Embryonic facial prominence (tissue), 1 donor: ENCODE measurements around the gene PCDHA11.
"Not testable (repeated sequence)": the region's sequence is repeated elsewhere in the genome, so short reads cannot be mapped to it uniquely, and the experiment has no call there.

Source experiments
- DNase-seq: peaks from one replicate; pipeline ENCODE4 v3.0.0-alpha.2; 2016; ENCODE audit errors: extremely low spot score

The PCDHA11 gene

GRCh38 chr5:140849831-140850634, 18.7 kb upstream of the PCDHA11 start:
- not testable (repeated sequence) for DNase-seq

GRCh38 chr5:140855772-140856674, 12.7 kb upstream of the PCDHA11 start, which contains the start of gene PCDHA10:
Gene PCDHA10, plus strand, starts transcription at chr5:140855897. Its CDS starts 152 bp downstream, at chr5:140856049.
- DNase-seq: no peak

- DNase-seq: no peak
These were observed 11.4 kb upstream of the PCDHA11 start for GRCh38 chr5:140857177-140857986.

GRCh38 chr5:140857987-140858240, 10.8 kb upstream of the PCDHA11 start:
- no peak for DNase-seq

- no peak for DNase-seq
These were observed 6.1 kb upstream of the PCDHA11 start for GRCh38 chr5:140862441-140863295.

GRCh38 chr5:140869555-140869886, 764 bp downstream of the PCDHA11 start:
- DNase-seq: no peak

- DNase-seq: no peak
These were observed 1.8 kb downstream of the PCDHA11 start for GRCh38 chr5:140870221-140871201.

- no peak for DNase-seq
These were observed 6.6 kb downstream of the PCDHA11 start, which contains the start of gene PCDHA12 for GRCh38 chr5:140875085-140876065. Gene PCDHA12, plus strand, starts transcription at chr5:140875308. Its CDS starts 165 bp downstream, at chr5:140875473.

GRCh38 chr5:140876541-140877261, 7.9 kb downstream of the PCDHA11 start:
- not testable (repeated sequence) for DNase-seq

- no peak for DNase-seq
These were observed 8.5 kb downstream of the PCDHA11 start for GRCh38 chr5:140877262-140877581.

GRCh38 chr5:140881889-140882590, 13.3 kb downstream of the PCDHA11 start, which contains the start of gene PCDHA13:
Gene PCDHA13, plus strand, starts transcription at chr5:140882124. Its CDS starts 145 bp downstream, at chr5:140882269.
- no peak for DNase-seq

GRCh38 chr5:140882591-140882899, 13.8 kb downstream of the PCDHA11 start:
- DNase-seq: no peak

- DNase-seq: no peak
These were observed 14.6 kb downstream of the PCDHA11 start for GRCh38 chr5:140883373-140883772.

GRCh38 chr5:140883927-140884697, 15.4 kb downstream of the PCDHA11 start:
- no peak for DNase-seq

GRCh38 chr5:140916325-140916724, 47.6 kb downstream of the PCDHA11 start:
- DNase-seq: no peak
